Esophagus squamous epithelium (tissue), 5 donors: Measurements from ENCODE around the gene KRTAP9-2. TPM values are rescaled to one million over a fixed set of nuclear protein-coding genes. Genes with fewer than 3 reads are reported as not detected.
"Not testable (repeated sequence)": the region's sequence is repeated elsewhere in the genome, so short reads cannot be mapped to it uniquely, and the experiment has no call there.

Source experiments
- DNase-seq: peaks from one replicate; lab custom pipeline; 2025; lab: John Stamatoyannopoulos, UW
- H3K27ac ChIP-seq, 4 donors: fragments of 200-600 bp; sonication (generic); one replicate each; pipeline ENCODE4 v1.5.1; 2016 to 2019; ENCODE audit warnings: mild to moderate bottlenecking in 1 of 4
- H3K27me3 ChIP-seq, 4 donors: fragments of 200-600 bp; sonication (generic); 1 replicate in 3 of 4; 2 replicates in 1 of 4; pipeline versions ENCODE4 v1.5.1 to v1.6.0; 2017 to 2021; ENCODE audit warnings: antibody characterized with exemption in 1 of 4
- H3K36me3 ChIP-seq, 3 donors: fragments of 200-600 bp; sonication (generic); one replicate each; pipeline ENCODE4 v1.5.1; 2016 to 2019
- H3K4me1 ChIP-seq, 3 donors: fragments of 200-600 bp; sonication (generic); one replicate each; pipeline ENCODE4 v1.5.1; 2017 to 2019
- H3K4me3 ChIP-seq, 4 donors: fragments of 200-600 bp; sonication (generic); 1 replicate in 3 of 4; 2 replicates in 1 of 4; pipeline ENCODE4 v1.5.1; 2016 to 2019; ENCODE audit warnings: mild to moderate bottlenecking in 2 of 4, moderate library complexity in 1 of 4
- H3K9me3 ChIP-seq, 3 donors: fragments of 200-600 bp; sonication (generic); one replicate each; pipeline ENCODE4 v1.5.1; 2016 to 2019
- POLR2A ChIP-seq, 4 donors: fragments of 450-650 bp; IDR thresholded peaks; one replicate each; pipeline ENCODE4 v1.6.1; 2017; ENCODE audit warnings: antibody characterized with exemption in 4 of 4, mild to moderate bottlenecking in 4 of 4, moderate library complexity in 3 of 4
- WGBS, 2 donors: methylation state at CpG; one replicate each; pipeline ENCODE4 v1.1.5; 2018; 5-methylcytosine and 5-hydroxymethylcytosine counted together
- intact Hi-C: fragments of 100-400 bp; cut with DNase I; formaldehyde crosslinking; loops from one replicate; pipeline ENCODE4 v1.15.0; 2022
- total RNA-seq, 4 donors: library from RNA; depleted of rRNA; stranded (reverse); fragments of >200 nt; gene quantifications; one replicate each; pipeline ENCODE4 v1.1.0, GENCODE V29; 2016
- TF ChIP-seq, protein P1 (sequence below), 6 experiments: fragments of 450-650 bp in 4 of 6; fragments of 200-600 bp in 2 of 6; sonication (generic) in 2 of 6; IDR thresholded peaks; one replicate each; pipeline ENCODE4 v1.5.1; 2016 to 2019; ENCODE audit warnings: antibody characterized with exemption in 6 of 6, mild to moderate bottlenecking in 4 of 6, moderate library complexity in 4 of 6
- donor health status: DM: yes; HTN: yes; CAD: no.

Gene KRTAP9-2
- total RNA-seq, 4 donors from 2014 or later: not detected

DNA sequence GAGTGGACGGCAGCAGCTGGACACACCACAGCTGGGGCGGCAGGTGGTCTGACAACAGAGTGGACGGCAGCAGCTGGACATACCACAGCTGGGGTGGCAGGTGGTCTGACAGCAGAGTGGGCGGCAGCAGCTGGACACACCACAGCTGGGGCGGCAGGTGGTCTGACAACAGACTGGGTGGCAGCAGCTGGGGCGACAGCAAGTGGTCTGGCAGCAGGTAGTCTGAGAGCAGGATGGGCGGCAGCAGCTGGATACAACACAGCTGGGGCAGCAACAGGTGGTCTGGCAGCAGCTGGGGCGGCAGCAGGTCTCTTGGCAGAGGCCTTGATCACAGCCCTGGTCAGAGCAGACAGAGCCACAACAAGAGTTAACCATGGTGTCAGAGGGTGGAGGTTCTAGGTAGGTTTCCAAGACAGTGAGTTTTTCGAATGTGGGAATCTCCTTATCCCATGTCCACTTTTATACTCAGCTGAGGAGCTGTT lies 41.9 kb upstream of the KRTAP9-2 start, which contains the start of gene KRTAP4-1:
Gene KRTAP4-1, minus strand, starts transcription at position 432 of the 482 bp plus-strand sequence. Its CDS starts 57 bp downstream, at position 375.
- Histone ChIP-seq H3K4me1 (no peaks in the 10 kb centered on the region), H3K4me3 (no peak within 1 kb of the TSS), H3K9me3 (no peaks in the 10 kb centered on the region), H3K27ac (no peak within 1 kb of the TSS), H3K27me3 (peaks cover 0 to 23% (median 0%) of the 10 kb centered on the region in 4 donors), H3K36me3 (no peaks in the 10 kb centered on the region)
- TF ChIP-seq POLR2A (IDR thresholded peaks at IDR 0.05): no peak
- TF ChIP-seq, protein P1, sequence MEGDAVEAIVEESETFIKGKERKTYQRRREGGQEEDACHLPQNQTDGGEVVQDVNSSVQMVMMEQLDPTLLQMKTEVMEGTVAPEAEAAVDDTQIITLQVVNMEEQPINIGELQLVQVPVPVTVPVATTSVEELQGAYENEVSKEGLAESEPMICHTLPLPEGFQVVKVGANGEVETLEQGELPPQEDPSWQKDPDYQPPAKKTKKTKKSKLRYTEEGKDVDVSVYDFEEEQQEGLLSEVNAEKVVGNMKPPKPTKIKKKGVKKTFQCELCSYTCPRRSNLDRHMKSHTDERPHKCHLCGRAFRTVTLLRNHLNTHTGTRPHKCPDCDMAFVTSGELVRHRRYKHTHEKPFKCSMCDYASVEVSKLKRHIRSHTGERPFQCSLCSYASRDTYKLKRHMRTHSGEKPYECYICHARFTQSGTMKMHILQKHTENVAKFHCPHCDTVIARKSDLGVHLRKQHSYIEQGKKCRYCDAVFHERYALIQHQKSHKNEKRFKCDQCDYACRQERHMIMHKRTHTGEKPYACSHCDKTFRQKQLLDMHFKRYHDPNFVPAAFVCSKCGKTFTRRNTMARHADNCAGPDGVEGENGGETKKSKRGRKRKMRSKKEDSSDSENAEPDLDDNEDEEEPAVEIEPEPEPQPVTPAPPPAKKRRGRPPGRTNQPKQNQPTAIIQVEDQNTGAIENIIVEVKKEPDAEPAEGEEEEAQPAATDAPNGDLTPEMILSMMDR (IDR thresholded peaks at IDR 0.05): no peak
- DNase-seq: no peak
- intact Hi-C loops: no loop called here
- 68 to 72% methylated on average over 7 to 9 of the region's 9 CpGs for WGBS, 2 donors

DNA sequence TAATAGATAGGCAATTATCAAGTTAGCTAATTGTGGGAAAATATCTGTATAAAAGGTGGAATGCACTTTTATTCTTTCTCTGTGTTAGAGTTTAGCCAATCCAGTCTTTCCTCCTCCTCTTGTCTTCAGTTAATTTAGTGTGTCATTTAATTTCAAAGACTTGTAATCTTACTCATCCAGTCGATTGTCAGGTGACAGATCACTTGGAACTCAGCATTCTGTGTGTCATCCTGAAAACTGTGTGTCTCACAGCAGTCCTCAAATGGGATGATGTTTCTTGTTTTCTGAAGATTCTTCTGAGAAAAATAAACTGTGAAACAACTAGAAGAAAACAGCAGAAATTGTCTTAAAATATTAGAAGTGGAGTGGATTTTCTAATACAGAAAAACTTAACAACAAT lies 41.4 kb upstream of the KRTAP9-2 start:
- no peak for DNase-seq
- TF ChIP-seq, protein P1 (IDR thresholded peaks at IDR 0.05): no peak
- TF ChIP-seq POLR2A (IDR thresholded peaks at IDR 0.05): no peak
- Histone ChIP-seq H3K27ac (no peak overlapping the region), H3K27me3 (peaks cover 0 to 28% (median 0%) of the 10 kb centered on the region in 4 donors), H3K36me3 (no peaks in the 10 kb centered on the region), H3K9me3 (no peaks in the 10 kb centered on the region), H3K4me1 (no peaks in the 10 kb centered on the region), H3K4me3 (no peak overlapping the region)
- intact Hi-C loops: no loop called here
- WGBS, 2 donors: 16 to 41% methylated on average over 1 of the region's 1 CpG

DNA sequence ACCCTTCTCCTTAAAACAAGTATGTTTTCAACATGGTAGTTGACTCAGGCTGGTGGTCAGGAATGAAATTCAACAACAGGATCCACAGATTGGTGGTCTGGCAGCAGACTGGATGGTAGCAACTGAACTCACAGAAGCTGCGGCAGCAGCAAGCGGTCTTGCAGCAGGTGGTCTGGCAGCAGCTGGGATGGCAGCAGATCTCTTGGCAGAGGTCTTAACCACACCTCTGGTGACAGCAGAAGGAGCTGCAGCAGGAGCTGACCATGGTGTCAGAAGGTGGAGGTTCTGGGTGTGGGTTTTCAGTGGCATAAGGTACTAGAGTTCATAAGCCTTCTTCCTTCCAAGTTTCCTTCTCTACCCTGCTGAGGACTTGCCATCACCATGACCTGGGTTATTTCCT lies 39.6 kb upstream of the KRTAP9-2 start:
- TF ChIP-seq, protein P1 (IDR thresholded peaks at IDR 0.05): no peak
- no peak for TF ChIP-seq POLR2A (IDR thresholded peaks at IDR 0.05)
- H3K36me3 ChIP-seq: no peaks in the 10 kb centered on the region
- intact Hi-C loops: no loop called here
- no peaks in the 10 kb centered on the region for H3K4me1 ChIP-seq
- DNase-seq: no peak
- WGBS, 2 donors: 88 to 89% methylated on average over 2 of the region's 2 CpGs
- peaks cover 0 to 35% (median 0%) of the 10 kb centered on the region in 4 donors for H3K27me3 ChIP-seq
- no peak overlapping the region for H3K4me3 ChIP-seq
- H3K9me3 ChIP-seq: no peaks in the 10 kb centered on the region
- no peak overlapping the region for H3K27ac ChIP-seq

DNA sequence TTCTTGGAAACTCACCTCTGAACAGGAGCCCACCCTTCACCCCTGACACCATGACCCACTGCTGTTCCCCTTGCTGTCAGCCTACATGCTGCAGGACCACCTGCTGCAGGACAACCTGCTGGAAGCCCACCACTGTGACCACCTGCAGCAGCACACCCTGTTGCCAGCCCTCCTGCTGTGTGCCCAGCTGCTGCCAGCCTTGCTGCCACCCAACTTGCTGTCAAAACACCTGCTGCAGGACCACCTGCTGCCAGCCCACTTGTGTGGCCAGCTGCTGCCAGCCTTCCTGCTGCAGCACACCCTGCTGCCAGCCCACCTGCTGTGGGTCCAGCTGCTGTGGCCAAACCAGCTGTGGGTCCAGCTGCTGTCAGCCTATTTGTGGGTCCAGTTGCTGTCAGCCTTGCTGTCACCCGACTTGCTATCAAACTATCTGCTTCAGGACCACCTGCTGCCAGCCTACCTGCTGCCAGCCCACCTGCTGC lies 36.6 kb upstream of the KRTAP9-2 start, which contains the start of gene KRTAP9-1:
Gene KRTAP9-1, plus strand, starts transcription at position 51 of the 482 bp plus-strand sequence. Its CDS starts 0 bp downstream, at position 51.
- DNase-seq, intact Hi-C loops, H3K4me3 ChIP-seq, H3K36me3 ChIP-seq, H3K9me3 ChIP-seq, H3K4me1 ChIP-seq, H3K27ac ChIP-seq: not testable (repeated sequence)
- 57% methylated on average over 1 of the region's 1 CpG; no CpG with 5 or more reads in 1 of the 2 donors for WGBS, 2 donors
- H3K27me3 ChIP-seq: peaks cover 0 to 29% (median 0%) of the 10 kb centered on the region in 4 donors

DNA sequence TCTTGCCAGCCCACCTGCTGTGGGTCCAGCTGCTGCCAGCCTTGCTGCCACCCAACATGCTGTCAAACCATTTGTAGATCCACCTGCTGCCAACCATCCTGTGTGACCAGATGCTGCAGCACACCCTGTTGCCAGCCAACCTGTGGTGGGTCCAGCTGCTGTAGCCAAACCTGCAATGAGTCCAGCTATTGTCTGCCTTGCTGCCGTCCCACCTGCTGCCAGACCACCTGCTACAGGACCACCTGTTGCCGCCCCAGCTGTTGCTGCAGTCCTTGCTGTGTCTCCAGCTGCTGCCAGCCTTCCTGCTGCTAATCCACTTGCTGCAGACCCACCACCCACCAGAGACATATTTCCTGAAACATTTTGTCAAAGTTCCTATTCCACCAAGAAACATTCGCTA lies 36.1 kb upstream of the KRTAP9-2 start:
- Histone ChIP-seq H3K36me3 (no peaks in the 10 kb centered on the region), H3K27ac (no peak overlapping the region), H3K4me1 (no peaks in the 10 kb centered on the region), H3K9me3 (no peaks in the 10 kb centered on the region), H3K27me3 (peaks cover 0 to 29% (median 0%) of the 10 kb centered on the region in 4 donors), H3K4me3 (no peak overlapping the region)
- no peak for DNase-seq
- TF ChIP-seq, protein P1 (IDR thresholded peaks at IDR 0.05): no peak
- TF ChIP-seq POLR2A (IDR thresholded peaks at IDR 0.05): no peak
- intact Hi-C loops: no loop called here
- 83 to 91% methylated on average over 3 of the region's 3 CpGs for WGBS, 2 donors
